ENCODE measurements around the gene MARCKSL1. TPM values are rescaled to one million over a fixed set of nuclear protein-coding genes. Genes with fewer than 3 reads are reported as not detected.
A peak's percentile ranks its signal among the peaks of the same experiment; 100 is the strongest.

Gene MARCKSL1
- total and polyA plus RNA-seq, 4 donors = 159 to 1,348 (median 726) TPM

DNA sequence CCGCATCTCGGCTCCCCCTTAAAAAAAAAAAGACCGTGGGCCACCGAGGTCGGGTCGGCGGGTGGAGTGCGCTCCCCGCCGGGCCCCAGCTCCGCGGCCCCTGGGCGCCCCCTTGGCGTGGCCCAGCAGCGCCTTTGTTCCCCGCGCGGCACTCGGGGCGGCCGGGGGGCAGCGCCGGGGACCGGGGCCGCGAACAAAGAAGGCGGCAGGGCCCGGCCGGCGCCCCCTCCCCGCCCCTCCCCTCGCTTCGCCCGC is 571 bp downstream of the MARCKSL1 start:
- DNase-seq (ENCODE audit: low read depth in 4 of 6, low spot score in 6 of 6) = no peak
- peaks cover 74% of the 10 kb centered on the region for H3K4me1 ChIP-seq (ENCODE audit: control insufficient read depth, insufficient read depth, low read length)
- peak overlapping the region; percentile 63 for H3K4me3 ChIP-seq (ENCODE audit: low read depth, low read length)
- WGBS (ENCODE audit: insufficient coverage) = 0% methylated on average over 33 of the region's 34 CpGs
- no peaks in the 10 kb centered on the region for H3K27me3 ChIP-seq (ENCODE audit: control insufficient read depth, insufficient read depth, low read length)
- no peaks in the 10 kb centered on the region for H3K9me3 ChIP-seq (ENCODE audit: control insufficient read depth, insufficient read depth, low read length)
- H3K36me3 ChIP-seq (ENCODE audit: control insufficient read depth, insufficient read depth, low read length) = peaks cover 39% of the 10 kb centered on the region
- peak overlapping the region; percentile 42 for H3K27ac ChIP-seq (ENCODE audit: low read depth, low read length)

DNA sequence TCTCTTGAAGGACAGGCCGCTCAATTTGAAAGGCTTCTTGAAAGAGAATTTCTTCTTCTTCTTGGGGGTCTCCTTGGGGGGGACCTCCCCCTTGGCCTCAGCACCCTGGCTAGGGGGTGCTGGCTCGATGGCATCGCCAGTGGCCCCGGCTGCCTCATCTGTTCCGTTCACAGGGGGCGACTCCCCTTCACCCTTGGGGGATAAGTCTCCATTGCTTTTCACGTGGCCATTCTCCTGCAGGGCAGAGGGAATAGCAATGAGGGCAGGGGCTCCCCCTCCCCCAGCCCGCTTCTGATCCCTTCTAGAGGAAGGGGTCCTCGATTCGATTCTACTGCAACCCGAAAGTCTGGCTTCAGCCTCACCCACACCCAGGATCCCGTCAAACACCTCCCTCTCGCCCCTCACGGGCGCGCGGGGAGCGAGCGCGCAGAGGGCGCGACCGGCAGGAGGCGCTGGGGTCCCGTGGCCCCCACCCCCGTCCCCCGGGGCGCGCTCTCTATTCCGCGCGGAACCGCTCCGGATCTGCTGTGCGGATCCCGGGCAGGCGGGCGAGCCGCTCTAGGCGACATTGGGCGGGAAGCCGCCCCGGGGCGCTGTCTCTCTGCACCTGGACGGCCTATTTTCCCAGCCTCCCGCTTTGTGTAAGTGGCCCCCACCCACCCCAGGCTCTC is 1.0 kb downstream of the MARCKSL1 start:
- Histone ChIP-seq H3K27ac (ENCODE audit: low read depth, low read length) (peak overlapping the region; percentile 42), H3K27me3 (ENCODE audit: control insufficient read depth, insufficient read depth, low read length) (no peaks in the 10 kb centered on the region), H3K4me1 (ENCODE audit: control insufficient read depth, insufficient read depth, low read length) (peaks cover 70% of the 10 kb centered on the region), H3K36me3 (ENCODE audit: control insufficient read depth, insufficient read depth, low read length) (peaks cover 42% of the 10 kb centered on the region), H3K9me3 (ENCODE audit: control insufficient read depth, insufficient read depth, low read length) (no peaks in the 10 kb centered on the region), H3K4me3 (ENCODE audit: low read depth, low read length) (peak overlapping the region; percentile 63)
- under 1% methylated on average over 42 of the region's 46 CpGs for WGBS (ENCODE audit: insufficient coverage)
- peak in 2 of 6 donors; percentile 77 to 78 for DNase-seq (ENCODE audit: low read depth in 4 of 6, low spot score in 6 of 6)

- Histone ChIP-seq H3K9me3 (ENCODE audit: control insufficient read depth, insufficient read depth, low read length) (no peaks in the 10 kb centered on the region), H3K4me1 (ENCODE audit: control insufficient read depth, insufficient read depth, low read length) (peaks cover 63% of the 10 kb centered on the region), H3K36me3 (ENCODE audit: control insufficient read depth, insufficient read depth, low read length) (peaks cover 46% of the 10 kb centered on the region), H3K27ac (ENCODE audit: low read depth, low read length) (peak overlapping the region; percentile 42), H3K4me3 (ENCODE audit: low read depth, low read length) (peak overlapping the region; percentile 63), H3K27me3 (ENCODE audit: control insufficient read depth, insufficient read depth, low read length) (no peaks in the 10 kb centered on the region)
- DNase-seq (ENCODE audit: low read depth in 4 of 6, low spot score in 6 of 6) = no peak
- 11% methylated on average over 4 of the region's 9 CpGs for WGBS (ENCODE audit: insufficient coverage)
These were observed 1.7 kb downstream of the MARCKSL1 start for GRCh38 chr1:32334274-32334861.

GRCh38 chr1:32333251-32333963 is 2.6 kb downstream of the MARCKSL1 start:
- peaks cover 54% of the 10 kb centered on the region for H3K4me1 ChIP-seq (ENCODE audit: control insufficient read depth, insufficient read depth, low read length)
- H3K36me3 ChIP-seq (ENCODE audit: control insufficient read depth, insufficient read depth, low read length) = peaks cover 46% of the 10 kb centered on the region
- H3K4me3 ChIP-seq (ENCODE audit: low read depth, low read length) = no peak overlapping the region
- no peaks in the 10 kb centered on the region for H3K27me3 ChIP-seq (ENCODE audit: control insufficient read depth, insufficient read depth, low read length)
- H3K27ac ChIP-seq (ENCODE audit: low read depth, low read length) = no peak overlapping the region
- no peaks in the 10 kb centered on the region for H3K9me3 ChIP-seq (ENCODE audit: control insufficient read depth, insufficient read depth, low read length)
- WGBS (ENCODE audit: insufficient coverage) = 56% methylated on average over 1 of the region's 3 CpGs
- DNase-seq (ENCODE audit: low read depth in 4 of 6, low spot score in 6 of 6) = no peak

DNA sequence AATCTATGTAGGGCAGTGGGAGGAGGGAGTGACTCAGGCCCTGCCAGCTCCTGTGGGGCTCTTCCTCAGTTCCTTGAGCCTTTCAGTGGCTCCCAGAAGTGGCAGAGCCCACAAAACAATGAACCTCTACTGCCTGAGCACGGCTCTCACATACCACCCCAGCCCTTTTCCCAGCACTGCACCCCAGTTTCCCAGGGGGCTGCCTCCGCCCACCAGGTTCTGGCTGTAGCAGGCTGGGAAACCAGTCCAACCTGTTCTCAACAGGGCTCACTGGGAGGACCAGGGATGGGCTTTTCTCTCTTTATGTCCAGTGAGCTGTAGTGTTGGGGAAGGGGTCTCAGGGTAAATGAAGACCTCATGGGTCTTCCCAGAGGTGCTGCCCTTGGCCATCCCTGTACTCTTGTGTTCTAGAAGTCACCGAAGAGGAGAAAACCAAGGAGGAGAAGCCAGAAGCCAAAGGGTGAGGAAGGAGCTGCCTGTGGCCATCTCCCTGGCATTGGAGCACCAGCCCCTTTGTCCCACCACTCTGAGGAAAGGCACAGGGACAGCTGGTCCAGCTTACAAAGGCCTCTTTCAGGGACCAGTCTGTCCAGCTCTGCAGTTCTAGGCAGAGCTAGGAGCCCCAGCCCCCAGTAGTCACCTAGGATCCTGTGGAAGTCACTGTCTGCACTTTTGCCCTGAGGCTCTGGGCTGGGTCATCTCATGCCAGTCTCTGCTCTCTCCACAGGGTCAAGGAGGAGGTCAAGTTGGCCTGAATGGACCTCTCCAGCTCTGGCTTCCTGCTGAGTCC is 3.5 kb downstream of the MARCKSL1 start:
- Histone ChIP-seq H3K4me3 (ENCODE audit: low read depth, low read length) (no peak overlapping the region), H3K4me1 (ENCODE audit: control insufficient read depth, insufficient read depth, low read length) (peaks cover 44% of the 10 kb centered on the region), H3K9me3 (ENCODE audit: control insufficient read depth, insufficient read depth, low read length) (no peaks in the 10 kb centered on the region), H3K36me3 (ENCODE audit: control insufficient read depth, insufficient read depth, low read length) (peaks cover 49% of the 10 kb centered on the region), H3K27me3 (ENCODE audit: control insufficient read depth, insufficient read depth, low read length) (no peaks in the 10 kb centered on the region), H3K27ac (ENCODE audit: low read depth, low read length) (peak overlapping the region; percentile 57)
- whole genome bisulfite sequencing (ENCODE audit: insufficient coverage) = 59% methylated on average over 3 of the region's 3 CpGs
- peak in 1 of 6 donors; percentile 41 for DNase-seq (ENCODE audit: low read depth in 4 of 6, low spot score in 6 of 6)

- Histone ChIP-seq H3K36me3 (ENCODE audit: control insufficient read depth, insufficient read depth, low read length) (peaks cover 54% of the 10 kb centered on the region), H3K27me3 (ENCODE audit: control insufficient read depth, insufficient read depth, low read length) (no peaks in the 10 kb centered on the region), H3K9me3 (ENCODE audit: control insufficient read depth, insufficient read depth, low read length) (no peaks in the 10 kb centered on the region), H3K27ac (ENCODE audit: low read depth, low read length) (no peak overlapping the region), H3K4me1 (ENCODE audit: control insufficient read depth, insufficient read depth, low read length) (peaks cover 35% of the 10 kb centered on the region), H3K4me3 (ENCODE audit: low read depth, low read length) (no peak overlapping the region)
- WGBS (ENCODE audit: insufficient coverage) = 93% methylated on average over 12 of the region's 12 CpGs
- no peak for DNase-seq (ENCODE audit: low read depth in 4 of 6, low spot score in 6 of 6)
These were observed 4.5 kb downstream of the MARCKSL1 start for GRCh38 chr1:32331549-32331948.

DNA sequence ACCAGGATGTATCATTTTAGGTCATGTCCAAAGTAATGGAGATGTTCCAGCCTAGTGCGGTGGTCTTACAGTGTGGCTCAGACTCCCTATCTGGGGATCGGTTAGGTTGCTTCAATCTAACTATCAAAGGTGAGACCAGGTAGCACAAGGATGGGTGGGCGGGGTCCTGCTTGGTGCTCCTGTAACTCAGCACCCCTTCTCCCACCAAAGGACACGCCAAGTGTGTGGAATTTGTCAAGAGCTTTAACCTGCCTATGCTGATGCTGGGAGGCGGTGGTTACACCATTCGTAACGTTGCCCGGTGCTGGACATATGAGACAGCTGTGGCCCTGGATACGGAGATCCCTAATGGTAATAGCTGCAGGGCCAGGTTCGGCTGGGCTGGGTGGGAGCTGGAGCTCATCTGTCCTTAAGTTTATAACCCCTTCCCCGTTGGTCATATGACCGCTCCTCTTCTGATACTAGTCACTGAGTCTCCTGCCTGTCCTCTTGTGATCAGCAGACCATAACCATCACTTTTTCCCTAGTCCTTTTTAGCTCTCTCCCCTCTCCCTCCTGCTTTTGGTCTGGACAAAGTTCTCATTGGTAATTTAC is 5.4 kb downstream of the MARCKSL1 start:
- 91% methylated on average over 11 of the region's 12 CpGs for WGBS (ENCODE audit: insufficient coverage)
- DNase-seq (ENCODE audit: low read depth in 4 of 6, low spot score in 6 of 6) = no peak
- Histone ChIP-seq H3K4me1 (ENCODE audit: control insufficient read depth, insufficient read depth, low read length) (peaks cover 30% of the 10 kb centered on the region), H3K27me3 (ENCODE audit: control insufficient read depth, insufficient read depth, low read length) (no peaks in the 10 kb centered on the region), H3K4me3 (ENCODE audit: low read depth, low read length) (no peak overlapping the region), H3K36me3 (ENCODE audit: control insufficient read depth, insufficient read depth, low read length) (peaks cover 54% of the 10 kb centered on the region), H3K9me3 (ENCODE audit: control insufficient read depth, insufficient read depth, low read length) (no peaks in the 10 kb centered on the region), H3K27ac (ENCODE audit: low read depth, low read length) (no peak overlapping the region)

GRCh38 chr1:32329931-32330466 is 6.0 kb downstream of the MARCKSL1 start:
- no peak for DNase-seq (ENCODE audit: low read depth in 4 of 6, low spot score in 6 of 6)
- WGBS (ENCODE audit: insufficient coverage) = 92% methylated on average over 3 of the region's 4 CpGs
- H3K4me1 ChIP-seq (ENCODE audit: control insufficient read depth, insufficient read depth, low read length) = peaks cover 30% of the 10 kb centered on the region
- no peaks in the 10 kb centered on the region for H3K9me3 ChIP-seq (ENCODE audit: control insufficient read depth, insufficient read depth, low read length)
- H3K27ac ChIP-seq (ENCODE audit: low read depth, low read length) = no peak overlapping the region
- no peak overlapping the region for H3K4me3 ChIP-seq (ENCODE audit: low read depth, low read length)
- peaks cover 54% of the 10 kb centered on the region for H3K36me3 ChIP-seq (ENCODE audit: control insufficient read depth, insufficient read depth, low read length)
- no peaks in the 10 kb centered on the region for H3K27me3 ChIP-seq (ENCODE audit: control insufficient read depth, insufficient read depth, low read length)

DNA sequence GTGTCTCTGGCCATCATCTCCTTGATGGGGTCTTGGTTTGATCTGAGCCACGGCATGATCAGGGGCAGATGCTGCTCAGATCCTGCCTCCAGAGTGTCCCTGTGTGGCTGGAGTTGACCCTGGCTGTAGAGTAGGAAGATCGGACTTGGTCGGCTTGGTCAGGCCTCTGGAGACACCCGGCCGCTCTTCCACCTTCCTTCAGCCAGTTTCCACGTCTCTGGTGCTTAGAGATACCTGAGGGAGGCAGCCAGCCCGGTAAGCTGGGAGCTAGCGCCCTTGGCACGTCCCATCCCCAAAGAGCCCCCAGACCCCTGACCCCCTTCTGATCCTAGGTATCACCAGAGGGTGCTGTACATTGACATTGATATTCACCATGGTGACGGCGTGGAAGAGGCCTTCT is 8.8 kb downstream of the MARCKSL1 start:
- no peak for DNase-seq (ENCODE audit: low read depth in 4 of 6, low spot score in 6 of 6)
- H3K4me1 ChIP-seq (ENCODE audit: control insufficient read depth, insufficient read depth, low read length) = peaks cover 7% of the 10 kb centered on the region
- H3K27me3 ChIP-seq (ENCODE audit: control insufficient read depth, insufficient read depth, low read length) = no peaks in the 10 kb centered on the region
- no peaks in the 10 kb centered on the region for H3K9me3 ChIP-seq (ENCODE audit: control insufficient read depth, insufficient read depth, low read length)
- H3K36me3 ChIP-seq (ENCODE audit: control insufficient read depth, insufficient read depth, low read length) = peaks cover 35% of the 10 kb centered on the region
- no peak overlapping the region for H3K4me3 ChIP-seq (ENCODE audit: low read depth, low read length)
- H3K27ac ChIP-seq (ENCODE audit: low read depth, low read length) = no peak overlapping the region
- 97% methylated on average over 7 of the region's 11 CpGs for WGBS (ENCODE audit: insufficient coverage)
